Upper lobe of left lung (tissue), 6 donors: Measurements from ENCODE around the gene DNAJC5G. TPM values are rescaled to one million over a fixed set of nuclear protein-coding genes. Genes with fewer than 3 reads are reported as not detected.

Experiments used
- ATAC-seq, 2 donors: fragments of 200-7000 bp; cut with Tn5 transposase; one replicate each; pipeline ENCODE4 v1.9.1; 2022; ENCODE audit warnings: mild to moderate bottlenecking in 2 of 2, moderate library complexity in 2 of 2; ENCODE audit not compliant: low FRiP score in 2 of 2
- DNase-seq, 2 donors: peaks; one replicate each; pipeline ENCODE4 v3.0.0-alpha.2; 2019 to 2020
- H3K27ac ChIP-seq, 4 donors: fragments of 200-600 bp; sonication (generic); one replicate each; pipeline ENCODE4 v1.5.1; 2016 to 2019
- H3K27me3 ChIP-seq, 4 donors: fragments of 200-600 bp; sonication (generic); one replicate each; pipeline ENCODE4 v1.5.1; 2017 to 2019
- H3K36me3 ChIP-seq, 4 donors: fragments of 200-600 bp; sonication (generic); one replicate each; pipeline ENCODE4 v1.5.1; 2016 to 2019
- H3K4me1 ChIP-seq, 4 donors: fragments of 200-600 bp; sonication (generic); one replicate each; pipeline ENCODE4 v1.5.1; 2018 to 2019
- H3K4me3 ChIP-seq, 4 donors: fragments of 200-600 bp; sonication (generic); one replicate each; pipeline ENCODE4 v1.5.1; 2017 to 2019; ENCODE audit warnings: mild to moderate bottlenecking in 2 of 4, moderate library complexity in 1 of 4
- H3K9me3 ChIP-seq, 4 donors: fragments of 200-600 bp; sonication (generic); one replicate each; pipeline ENCODE4 v1.5.1; 2018 to 2019
- CTCF ChIP-seq, 6 experiments: fragments of 450-650 bp in 4 of 6; fragments of 200-600 bp in 2 of 6; sonication (generic) in 2 of 6; IDR thresholded peaks; one replicate each; pipeline ENCODE4 v1.5.1; 2016 to 2019; ENCODE audit warnings: antibody characterized with exemption in 6 of 6
- EP300 ChIP-seq, 4 donors: sonication (generic); formaldehyde crosslinking; IDR thresholded peaks; one replicate each; pipeline ENCODE4 v1.5.1; 2017; ENCODE audit warnings: antibody characterized with exemption in 4 of 4, control low read depth in 2 of 4
- POLR2A ChIP-seq, 4 donors: fragments of 450-650 bp; IDR thresholded peaks; one replicate each; pipeline ENCODE4 v1.5.1; 2016 to 2017; ENCODE audit warnings: antibody characterized with exemption in 4 of 4, mild to moderate bottlenecking in 2 of 4
- POLR2AphosphoS5 ChIP-seq, 2 donors: sonication (generic); formaldehyde crosslinking; IDR thresholded peaks; one replicate each; pipeline ENCODE4 v1.5.1; 2017; ENCODE audit warnings: antibody characterized with exemption in 2 of 2
- WGBS, 2 donors: methylation state at CpG; one replicate each; pipeline ENCODE4 v1.1.5; 2017 to 2018; 5-methylcytosine and 5-hydroxymethylcytosine counted together
- total RNA-seq, 6 donors: library from RNA; depleted of rRNA in 4 of 6; stranded (reverse); fragments of >200 nt in 4 of 6; gene quantifications; one replicate each; pipeline versions ENCODE4 v1.1.0 to v1.2.1, GENCODE V29; 2016 to 2021
- donor health status: DM: no; HTN: no; CAD: no; lungs with moderate emphysema.
- donor health status: DM: no; HTN: yes; CAD: no; lungs with severe emphysema.

DNAJC5G gene
- total RNA-seq, 6 donors from 2014 or later = not detected

- DNase-seq = peak in 1 of 2 donors; percentile 77
- H3K4me1 ChIP-seq = peaks cover 20 to 31% (median 23%) of the 10 kb centered on the region in 4 donors
- no peaks in the 10 kb centered on the region for H3K9me3 ChIP-seq
- peak overlapping the region in 2 of 4 donors; percentile 1 to 58 for H3K27ac ChIP-seq
- H3K4me3 ChIP-seq = peak overlapping the region in 3 of 4 donors; percentile 31 to 46 (median 44)
- H3K36me3 ChIP-seq = no peaks in the 10 kb centered on the region
- 24 to 25% methylated on average over 20 of the region's 25 CpGs for WGBS, 2 donors
- TF ChIP-seq POLR2A (IDR thresholded peaks at IDR 0.05) (no peak), EP300 (IDR thresholded peaks at IDR 0.05) (no peak), POLR2AphosphoS5 (IDR thresholded peaks at IDR 0.05) (no peak), CTCF (IDR thresholded peaks at IDR 0.05) (peak; percentile 45 to 84 (median 79))
- ATAC-seq = peak; percentile 79 to 88
- H3K27me3 ChIP-seq = peaks cover 0 to 25% (median 15%) of the 10 kb centered on the region in 4 donors
Measured at GRCh38 chr2:27303093-27304025, 28.1 kb downstream of the DNAJC5G start.

- DNase-seq (peak in 1 of 2 donors; percentile 48), ATAC-seq (no peak)
- H3K27me3 ChIP-seq = peaks cover 0 to 27% (median 15%) of the 10 kb centered on the region in 4 donors
- TF ChIP-seq EP300 (IDR thresholded peaks at IDR 0.05) (no peak), CTCF (IDR thresholded peaks at IDR 0.05) (no peak), POLR2A (IDR thresholded peaks at IDR 0.05) (no peak), POLR2AphosphoS5 (IDR thresholded peaks at IDR 0.05) (no peak)
- peaks cover 0 to 11% (median 0%) of the 10 kb centered on the region in 4 donors for H3K36me3 ChIP-seq
- H3K4me1 ChIP-seq = peaks cover 20 to 31% (median 24%) of the 10 kb centered on the region in 4 donors
- WGBS, 2 donors = 83 to 92% methylated on average over 13 of the region's 13 CpGs
- no peak overlapping the region for H3K4me3 ChIP-seq
- no peaks in the 10 kb centered on the region for H3K9me3 ChIP-seq
- no peak overlapping the region for H3K27ac ChIP-seq
Measured at GRCh38 chr2:27304488-27305240, 29.4 kb downstream of the DNAJC5G start.

GRCh38 chr2:27305516-27305915 lies 30.3 kb downstream of the DNAJC5G start:
- Histone ChIP-seq H3K27ac (no peak overlapping the region), H3K4me3 (no peak overlapping the region), H3K4me1 (peaks cover 20 to 31% (median 24%) of the 10 kb centered on the region in 4 donors), H3K36me3 (peaks cover 0 to 17% (median 0%) of the 10 kb centered on the region in 4 donors), H3K27me3 (peaks cover 0 to 27% (median 15%) of the 10 kb centered on the region in 4 donors), H3K9me3 (no peaks in the 10 kb centered on the region)
- no peak for TF ChIP-seq POLR2AphosphoS5 (IDR thresholded peaks at IDR 0.05)
- TF ChIP-seq POLR2A (IDR thresholded peaks at IDR 0.05) = no peak
- TF ChIP-seq EP300 (IDR thresholded peaks at IDR 0.05) = no peak
- no peak for TF ChIP-seq CTCF (IDR thresholded peaks at IDR 0.05)
- WGBS, 2 donors = 85 to 91% methylated on average over 14 to 16 of the region's 16 CpGs
- DNase-seq (peak in 1 of 2 donors; percentile 72), ATAC-seq (no peak)

- no peak for ATAC-seq
- Histone ChIP-seq H3K27me3 (peaks cover 0 to 27% (median 15%) of the 10 kb centered on the region in 4 donors), H3K4me1 (peaks cover 20 to 31% (median 24%) of the 10 kb centered on the region in 4 donors), H3K4me3 (peak overlapping the region in 2 of 4 donors; percentile 9 to 10), H3K9me3 (no peaks in the 10 kb centered on the region), H3K36me3 (peaks cover 0 to 18% (median 0%) of the 10 kb centered on the region in 4 donors), H3K27ac (no peak overlapping the region)
- 0 to 28% methylated on average over 5 to 25 of the region's 26 CpGs for WGBS, 2 donors
- peak in 1 of 2 donors; percentile 64 for DNase-seq
- TF ChIP-seq CTCF (IDR thresholded peaks at IDR 0.05) (no peak), POLR2AphosphoS5 (IDR thresholded peaks at IDR 0.05) (no peak), POLR2A (IDR thresholded peaks at IDR 0.05) (no peak)
Measured at GRCh38 chr2:27306136-27306535, 30.9 kb downstream of the DNAJC5G start.
